ENCODE measurements around the gene LMTK2. TPM values are rescaled to one million over a fixed set of nuclear protein-coding genes. Genes with fewer than 3 reads are reported as not detected.
A peak's percentile ranks its signal among the peaks of the same experiment; 100 is the strongest.

Gene LMTK2
- total RNA-seq, 1 experiment from 2014 or later, result 37.1 TPM

GRCh38 chr7:98238976-98239375 lies 132.3 kb downstream of the LMTK2 start:
- Histone ChIP-seq H3F3A (ENCODE audit: insufficient read depth, low read depth) (no peaks in the 10 kb centered on the region), H3K9me2 (ENCODE audit: insufficient read depth) (no peaks in the 10 kb centered on the region), H2AFZ (no peak overlapping the region), H3K4me3 (no peak overlapping the region), H4K20me1 (ENCODE audit: insufficient read depth) (no peaks in the 10 kb centered on the region), H3K4me2 (no peak overlapping the region), H3K36me3 (ENCODE audit: low read depth) (no peaks in the 10 kb centered on the region), H3K27ac (no peak overlapping the region), H3K9me3 (ENCODE audit: insufficient read depth, low read depth) (no peaks in the 10 kb centered on the region), H3K27me3 (ENCODE audit: insufficient read depth, low read depth) (no peaks in the 10 kb centered on the region), H3K79me2 (ENCODE audit: low read depth) (no peaks in the 10 kb centered on the region), H3K4me1 (replicated peaks; ENCODE audit: insufficient read depth) (no peaks in the 10 kb centered on the region)
- intact Hi-C loops (cut with micrococcal nuclease; ENCODE audit: unreplicated experiment), result no loop called here
- TF ChIP-seq EZH2 (IDR thresholded peaks at IDR 0.05; ENCODE audit: low read depth), result no peak
- no TSS peak for BruUV-seq (replicated peaks)
- ChIA-PET POLR2A (ENCODE audit: unreplicated experiment) (no interaction called here), CTCF (interaction anchor here (0.6 kb wide), 1 partner anchor 18 kb away, joined by 4 read pairs; no protein-coding TSS in a partner anchor)
- no peak for DNase-seq

- no TSS peak for BruUV-seq (replicated peaks)
- DNase-seq, result peak in 1 of 2 experiments; percentile 44
- no peaks in the 10 kb centered on the region for H3F3A ChIP-seq (ENCODE audit: insufficient read depth, low read depth)
- H3K9me2 ChIP-seq (ENCODE audit: insufficient read depth), result no peaks in the 10 kb centered on the region
- H4K20me1 ChIP-seq (ENCODE audit: insufficient read depth), result no peaks in the 10 kb centered on the region
- H2AFZ ChIP-seq, result no peak overlapping the region
- intact Hi-C loops (cut with micrococcal nuclease; ENCODE audit: unreplicated experiment), result no loop called here
- POLR2A ChIA-PET (ENCODE audit: unreplicated experiment), result no interaction called here
- no peaks in the 10 kb centered on the region for H3K4me1 ChIP-seq (replicated peaks; ENCODE audit: insufficient read depth)
- TF ChIP-seq EZH2 (IDR thresholded peaks at IDR 0.05; ENCODE audit: low read depth) (no peak), CTCF (conservative IDR thresholded peaks at IDR 0.05) (peak; percentile 80)
- H3K9me3 ChIP-seq (ENCODE audit: insufficient read depth, low read depth), result no peaks in the 10 kb centered on the region
- no peak overlapping the region for H3K4me2 ChIP-seq
- no peaks in the 10 kb centered on the region for H3K27me3 ChIP-seq (ENCODE audit: insufficient read depth, low read depth)
- no peak overlapping the region for H3K4me3 ChIP-seq
- H3K27ac ChIP-seq, result no peak overlapping the region
- no peaks in the 10 kb centered on the region for H3K79me2 ChIP-seq (ENCODE audit: low read depth)
- CTCF ChIA-PET, result no interaction called here
- no peaks in the 10 kb centered on the region for H3K36me3 ChIP-seq (ENCODE audit: low read depth)
Measured at GRCh38 chr7:98240961-98241673, 134.5 kb downstream of the LMTK2 start.

- no peaks in the 10 kb centered on the region for H3K9me2 ChIP-seq (ENCODE audit: insufficient read depth)
- BruUV-seq (replicated peaks), result no TSS peak
- CTCF ChIA-PET, result no interaction called here
Measured at GRCh38 chr7:98241674-98242241, 135.1 kb downstream of the LMTK2 start.

More at GRCh38 chr7:98241674-98242241, 135.1 kb downstream of the LMTK2 start:
- intact Hi-C loops (cut with micrococcal nuclease; ENCODE audit: unreplicated experiment), result no loop called here
- H3K4me3 ChIP-seq, result no peak overlapping the region
- TF ChIP-seq CTCF (conservative IDR thresholded peaks at IDR 0.05) (no peak; the same call in 1 of the 2 replicates), EZH2 (IDR thresholded peaks at IDR 0.05; ENCODE audit: low read depth) (no peak)
- no peaks in the 10 kb centered on the region for H3K79me2 ChIP-seq (ENCODE audit: low read depth)
- H3K36me3 ChIP-seq (ENCODE audit: low read depth), result no peaks in the 10 kb centered on the region
- H2AFZ ChIP-seq, result no peak overlapping the region
- H3F3A ChIP-seq (ENCODE audit: insufficient read depth, low read depth), result no peaks in the 10 kb centered on the region
- no peaks in the 10 kb centered on the region for H3K27me3 ChIP-seq (ENCODE audit: insufficient read depth, low read depth)
- H4K20me1 ChIP-seq (ENCODE audit: insufficient read depth), result no peaks in the 10 kb centered on the region
- H3K27ac ChIP-seq, result no peak overlapping the region
- POLR2A ChIA-PET (ENCODE audit: unreplicated experiment), result no interaction called here
- H3K4me1 ChIP-seq (replicated peaks; ENCODE audit: insufficient read depth), result no peaks in the 10 kb centered on the region
- no peak overlapping the region for H3K4me2 ChIP-seq
- H3K9me3 ChIP-seq (ENCODE audit: insufficient read depth, low read depth), result no peaks in the 10 kb centered on the region
- DNase-seq, result no peak

Data from PC-9 (cell line).